CD4-positive, alpha-beta memory T cell (primary cell): Measurements from ENCODE around the gene FAM118A. TPM values are rescaled to one million over a fixed set of nuclear protein-coding genes. Genes with fewer than 3 reads are reported as not detected.

Source experiments
- CTCF ChIA-PET: fragments of 350-600 bp; sonication (Branson Sonifier 250); formaldehyde crosslinking; loops from one replicate; lab custom pipeline; 2021; ENCODE audit warnings: inconsistent platforms; ENCODE audit not compliant: partially characterized antibody; lab: Charles Lee
- POLR2A ChIA-PET: fragments of 350-600 bp; sonication (Branson Sonifier 250); formaldehyde crosslinking; loops from one replicate; lab custom pipeline; 2021; ENCODE audit not compliant: partially characterized antibody; lab: Charles Lee
- DNase-seq, 5 donors: peaks; one replicate each; pipeline versions ENCODE4 v3.0.0 to v3.0.0-alpha.2; 2020 to 2022; ENCODE audit warnings: mixed read lengths in 1 of 5
- H3K27ac ChIP-seq: one replicate; pipeline ENCODE4 v1.7.0; 2013; ENCODE audit warnings: low read depth, low read length
- H3K27me3 ChIP-seq: 2 replicates; pipeline ENCODE4 v1.7.0; 2013; ENCODE audit warnings: mild to moderate bottlenecking, low read length, moderate library complexity; ENCODE audit not compliant: insufficient read depth
- H3K36me3 ChIP-seq: 2 replicates; pipeline ENCODE4 v1.7.0; 2013; ENCODE audit warnings: mild to moderate bottlenecking, low read length, moderate library complexity; ENCODE audit not compliant: insufficient read depth
- H3K4me1 ChIP-seq: 2 replicates; pipeline ENCODE4 v1.7.0; 2013; ENCODE audit warnings: mild to moderate bottlenecking, low read length, moderate library complexity; ENCODE audit not compliant: insufficient read depth
- H3K4me3 ChIP-seq, 2 donors: one replicate each; pipeline ENCODE4 v1.7.0; 2013; ENCODE audit warnings: low read length in 2 of 2, mild to moderate bottlenecking in 1 of 2
- H3K9me3 ChIP-seq, 2 donors: one replicate each; pipeline ENCODE4 v1.7.0; 2013; ENCODE audit warnings: low read length in 2 of 2, control low read depth in 1 of 2; ENCODE audit not compliant: control insufficient read depth in 1 of 2
- H3K27ac Mint-ChIP-seq, 7 donors: one replicate each; pipeline ENCODE4 v1.8.0; 2020 to 2021; ENCODE audit warnings: mixed read lengths in 7 of 7, mild to moderate bottlenecking in 6 of 7, inconsistent platforms in 3 of 7, moderate library complexity in 3 of 7
- H3K27me3 Mint-ChIP-seq, 2 donors: one replicate each; pipeline ENCODE4 v1.8.0; 2020 to 2021; ENCODE audit warnings: mixed read lengths in 2 of 2
- H3K36me3 Mint-ChIP-seq, 2 donors: one replicate each; pipeline ENCODE4 v1.8.0; 2020 to 2021; ENCODE audit warnings: mixed read lengths in 2 of 2, inconsistent platforms in 1 of 2, mild to moderate bottlenecking in 1 of 2
- H3K4me1 Mint-ChIP-seq, 4 donors: one replicate each; pipeline ENCODE4 v1.8.0; 2020 to 2021; ENCODE audit warnings: mixed read lengths in 4 of 4, mild to moderate bottlenecking in 1 of 4
- H3K4me3 Mint-ChIP-seq, 8 donors: one replicate each; pipeline ENCODE4 v1.8.0; 2020 to 2021; ENCODE audit warnings: mixed read lengths in 8 of 8, mild to moderate bottlenecking in 7 of 8, moderate library complexity in 6 of 8, inconsistent platforms in 3 of 8
- H3K9me3 Mint-ChIP-seq, 8 donors: one replicate each; pipeline ENCODE4 v1.8.0; 2020 to 2021; ENCODE audit warnings: mixed read lengths in 8 of 8, mild to moderate bottlenecking in 5 of 8, inconsistent platforms in 3 of 8, moderate library complexity in 1 of 8
- intact Hi-C: fragments of 100-400 bp; cut with micrococcal nuclease; formaldehyde crosslinking; loops from one replicate; pipeline ENCODE4 v1.15.1; 2023
- polyA plus RNA-seq, 2 donors: library from polyadenylated mRNA; unstranded; fragments of 300-500 nt; fragmentation: Illumina TruSeq; gene quantifications; one replicate each; pipeline ENCODE4 v1.2.3, GENCODE V29; 2021
- total RNA-seq, 2 experiments: library from RNA; stranded (reverse); gene quantifications; one replicate each; pipeline ENCODE4 v1.2.3, GENCODE V29; 2021

Gene FAM118A
- total and polyA plus RNA-seq, 4 experiments from 2014 or later = 34.5 to 122 (median 85.1) TPM

DNA sequence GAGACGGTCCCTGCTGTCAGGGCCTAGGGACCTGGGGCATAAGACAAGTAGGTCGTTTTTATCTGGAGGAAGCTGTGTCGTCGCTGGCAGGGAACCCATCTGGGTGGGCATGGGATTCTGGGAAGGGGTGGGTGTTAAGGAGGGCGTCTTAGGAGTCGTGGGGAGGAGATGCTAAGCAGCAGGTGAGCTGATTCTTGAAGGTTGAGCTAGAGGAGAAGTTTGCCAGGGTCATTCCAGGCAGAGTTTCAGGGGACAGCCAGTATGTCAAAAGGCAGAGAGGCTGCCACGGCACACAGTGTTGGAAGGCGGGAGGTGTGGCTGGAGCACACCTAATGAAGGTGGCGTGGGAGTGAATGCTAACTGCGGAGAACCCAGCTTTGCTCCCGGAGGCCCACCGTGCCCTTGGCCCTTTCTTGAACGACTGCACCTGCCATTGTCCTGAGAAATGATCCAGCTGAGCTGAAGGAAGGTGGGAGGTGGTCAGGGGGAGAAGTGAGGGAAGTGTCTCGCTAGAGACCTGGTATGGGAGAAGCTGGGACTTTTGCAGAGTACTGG is 1.3 kb downstream of the FAM118A start:
- no peaks in the 10 kb centered on the region for H3K9me3 ChIP-seq
- peaks cover 0 to 20% of the 10 kb centered on the region in 2 donors for H3K36me3 Mint-ChIP-seq
- peaks cover 55% of the 10 kb centered on the region for H3K4me1 ChIP-seq
- no peaks in the 10 kb centered on the region for H3K9me3 Mint-ChIP-seq
- H3K4me3 Mint-ChIP-seq = peak overlapping the region; percentile 86 to 94 (median 90)
- no peaks in the 10 kb centered on the region for H3K27me3 Mint-ChIP-seq
- intact Hi-C loops = no loop called here
- H3K27me3 ChIP-seq = no peaks in the 10 kb centered on the region
- H3K27ac ChIP-seq = peak overlapping the region; percentile 82
- CTCF ChIA-PET = interaction anchor here (1.3 kb wide), 1 partner anchor 127 kb away, joined by 3 read pairs; no protein-coding TSS in a partner anchor
- DNase-seq = no peak
- H3K4me3 ChIP-seq = peak overlapping the region; percentile 47 to 80
- H3K36me3 ChIP-seq = no peaks in the 10 kb centered on the region
- H3K4me1 Mint-ChIP-seq = peaks cover 47 to 68% (median 56%) of the 10 kb centered on the region in 4 donors
- peak overlapping the region; percentile 91 to 97 (median 95) for H3K27ac Mint-ChIP-seq
- POLR2A ChIA-PET = interaction anchor here (0.8 to 4.3 kb wide), 6 partner anchors 8 to 147 kb away, joined by 3 to 41 read pairs (median 6); partner anchors contain the start of genes NUP50, RIBC2 and SMC1B

DNA sequence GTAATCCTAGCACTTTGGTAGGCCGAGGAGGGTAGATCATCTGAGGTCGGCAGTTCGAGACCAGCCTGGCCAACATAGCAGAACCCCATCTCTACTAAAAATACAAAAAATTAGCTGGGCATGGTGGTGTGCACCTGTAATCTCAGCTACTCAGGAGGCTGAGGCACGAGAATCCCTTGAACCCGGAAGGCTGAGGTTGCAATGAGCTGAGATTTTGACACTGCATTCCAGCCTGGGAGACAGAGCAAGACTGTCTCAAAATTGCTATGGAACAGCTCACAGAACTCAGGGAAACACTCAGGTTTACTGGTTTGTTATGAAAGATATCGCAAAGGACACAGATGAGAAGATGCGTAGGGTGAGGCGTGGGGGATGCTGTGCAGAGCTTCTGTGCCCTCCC is 2.7 kb downstream of the FAM118A start:
- Histone ChIP-seq H3K4me1 (peaks cover 69% of the 10 kb centered on the region), H3K9me3 (no peaks in the 10 kb centered on the region), H3K27me3 (no peaks in the 10 kb centered on the region), H3K36me3 (no peaks in the 10 kb centered on the region), H3K4me3 (no peak overlapping the region), H3K27ac (no peak overlapping the region)
- H3K9me3 Mint-ChIP-seq = no peaks in the 10 kb centered on the region
- H3K36me3 Mint-ChIP-seq = peaks cover 0 to 20% of the 10 kb centered on the region in 2 donors
- ChIA-PET CTCF (no interaction called here), POLR2A (interaction anchor here (1.5 kb wide), 1 partner anchor 16 kb away, joined by 6 read pairs; no protein-coding TSS in a partner anchor)
- peak overlapping the region; percentile 10 to 97 (median 89) for H3K27ac Mint-ChIP-seq
- intact Hi-C loops = no loop called here
- no peak for DNase-seq
- peak overlapping the region in 4 of 8 donors; percentile 5 to 19 (median 6) for H3K4me3 Mint-ChIP-seq
- H3K27me3 Mint-ChIP-seq = no peaks in the 10 kb centered on the region
- H3K4me1 Mint-ChIP-seq = peaks cover 50 to 80% (median 67%) of the 10 kb centered on the region in 4 donors

DNA sequence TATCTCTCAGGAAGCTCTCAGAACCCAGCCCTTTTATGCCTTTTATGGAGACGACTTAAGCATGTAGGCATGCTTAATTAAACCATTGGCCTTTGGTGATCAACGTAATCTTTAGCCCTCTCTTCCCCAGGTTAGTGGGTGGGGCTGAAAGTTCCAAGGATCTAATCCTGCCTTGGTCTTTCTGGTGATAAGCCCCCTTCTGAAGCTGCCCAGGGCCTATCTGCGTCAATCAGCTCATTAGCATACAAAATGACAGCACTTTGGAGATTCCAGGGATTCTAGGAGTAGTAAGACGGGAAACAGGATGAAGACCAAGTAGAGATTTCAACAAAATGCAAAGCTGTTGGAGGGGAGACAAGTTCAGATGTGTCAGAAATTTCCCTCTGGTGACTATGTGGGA is 3.1 kb downstream of the FAM118A start:
- H3K27me3 Mint-ChIP-seq = no peaks in the 10 kb centered on the region
- POLR2A ChIA-PET = interaction anchor here (1.5 to 2.0 kb wide), 2 partner anchors 10 to 16 kb away, joined by 6 read pairs; no protein-coding TSS in a partner anchor
- DNase-seq = no peak
- peak overlapping the region in 4 of 8 donors; percentile 5 to 19 (median 6) for H3K4me3 Mint-ChIP-seq
- Histone ChIP-seq H3K27ac (no peak overlapping the region), H3K4me3 (no peak overlapping the region), H3K36me3 (no peaks in the 10 kb centered on the region), H3K9me3 (no peaks in the 10 kb centered on the region), H3K4me1 (peaks cover 73% of the 10 kb centered on the region), H3K27me3 (no peaks in the 10 kb centered on the region)
- no peaks in the 10 kb centered on the region for H3K9me3 Mint-ChIP-seq
- H3K27ac Mint-ChIP-seq = peak overlapping the region; percentile 10 to 97 (median 88)
- CTCF ChIA-PET = no interaction called here
- H3K36me3 Mint-ChIP-seq = peaks cover 0 to 20% of the 10 kb centered on the region in 2 donors
- intact Hi-C loops = no loop called here
- H3K4me1 Mint-ChIP-seq = peaks cover 52 to 84% (median 72%) of the 10 kb centered on the region in 4 donors

DNA sequence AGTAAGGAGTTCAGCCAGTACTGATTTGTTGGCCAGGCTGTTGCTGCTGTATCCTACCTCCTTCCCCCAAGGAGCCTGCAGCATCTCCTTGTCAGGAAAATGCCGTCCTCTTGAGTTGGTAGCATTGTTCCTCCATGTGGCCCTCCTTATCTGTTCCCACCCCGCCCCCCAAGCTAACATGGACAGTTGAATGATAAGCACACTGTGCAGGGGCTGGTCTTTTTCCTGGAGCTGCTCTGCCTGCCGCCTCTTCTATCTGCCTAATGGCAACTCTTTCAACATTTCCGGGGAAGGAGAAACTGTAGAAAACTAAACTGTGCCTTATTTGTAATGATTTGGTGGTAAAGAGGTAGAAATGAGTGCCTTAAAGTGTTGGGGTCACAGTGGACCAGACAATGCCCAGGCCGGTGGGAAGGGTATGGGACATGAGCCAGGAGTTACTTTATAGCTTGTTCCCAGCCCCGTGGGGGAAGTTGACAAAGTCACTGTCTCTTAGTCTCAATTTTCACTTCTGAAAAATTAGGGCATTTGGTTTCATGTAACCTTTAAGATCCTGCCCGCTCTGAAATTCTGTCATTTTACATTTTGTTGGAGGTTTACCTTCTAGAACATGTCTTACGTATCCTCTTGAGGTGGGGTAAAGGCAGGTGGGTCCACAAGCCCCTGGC is 4.5 kb downstream of the FAM118A start:
- H3K4me1 ChIP-seq = peaks cover 76% of the 10 kb centered on the region

DNA sequence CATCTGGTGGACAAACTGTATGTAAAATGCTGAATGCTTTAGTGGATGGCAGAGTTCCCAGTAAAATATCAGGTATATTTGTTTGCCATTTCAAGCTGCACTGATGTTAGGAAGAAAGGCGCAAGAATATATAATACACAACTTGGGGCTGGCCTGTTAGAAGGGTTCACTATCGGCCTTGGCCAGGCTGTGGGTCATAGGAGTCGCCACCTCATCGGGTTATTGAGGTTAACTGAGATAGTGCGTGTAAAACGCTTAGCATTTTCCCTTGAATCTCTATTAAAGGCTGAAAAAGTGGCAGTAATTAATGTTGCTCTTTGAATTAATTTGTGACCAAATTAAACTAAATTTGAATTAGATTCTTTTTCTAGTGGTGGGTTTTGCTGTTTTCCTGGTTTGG is 5.1 kb downstream of the FAM118A start:
- peaks cover 81% of the 10 kb centered on the region for H3K4me1 ChIP-seq
- Mint-ChIP-seq H3K36me3 (peaks cover 0 to 22% of the 10 kb centered on the region in 2 donors), H3K4me3 (no peak overlapping the region), H3K27ac (peak overlapping the region; percentile 53 to 100 (median 99)), H3K27me3 (no peaks in the 10 kb centered on the region), H3K4me1 (peaks cover 53 to 91% (median 78%) of the 10 kb centered on the region in 4 donors), H3K9me3 (no peaks in the 10 kb centered on the region)
- no peak overlapping the region for H3K27ac ChIP-seq
- DNase-seq = no peak
- no peaks in the 10 kb centered on the region for H3K27me3 ChIP-seq
- ChIA-PET CTCF (no interaction called here), POLR2A (interaction anchor here (2.0 kb wide), 1 partner anchor 8 kb away, joined by 6 read pairs; no protein-coding TSS in a partner anchor)
- intact Hi-C loops = loop anchor here (5.0 kb wide), 3 partner anchors 32 to 723 kb away; partner anchors contain the start of genes NUP50 and UPK3A
- H3K4me3 ChIP-seq = no peak overlapping the region
- no peaks in the 10 kb centered on the region for H3K9me3 ChIP-seq
- H3K36me3 ChIP-seq = no peaks in the 10 kb centered on the region

More for the DNA sequence above, 4.5 kb downstream of the FAM118A start:
- no peak overlapping the region for H3K4me3 ChIP-seq
- Mint-ChIP-seq H3K4me3 (peak overlapping the region in 2 of 8 donors; percentile 8 to 29), H3K36me3 (peaks cover 0 to 22% of the 10 kb centered on the region in 2 donors), H3K27me3 (no peaks in the 10 kb centered on the region), H3K9me3 (no peaks in the 10 kb centered on the region), H3K27ac (peak overlapping the region; percentile 62 to 100 (median 96)), H3K4me1 (peaks cover 51 to 90% (median 77%) of the 10 kb centered on the region in 4 donors)
- H3K27ac ChIP-seq = no peak overlapping the region
- no peaks in the 10 kb centered on the region for H3K27me3 ChIP-seq
- DNase-seq = no peak
- H3K36me3 ChIP-seq = no peaks in the 10 kb centered on the region
- H3K9me3 ChIP-seq = no peaks in the 10 kb centered on the region
- intact Hi-C loops = no loop called here
- ChIA-PET CTCF (no interaction called here), POLR2A (interaction anchor here (2.0 kb wide), 1 partner anchor 9 kb away, joined by 6 read pairs; no protein-coding TSS in a partner anchor)

DNA sequence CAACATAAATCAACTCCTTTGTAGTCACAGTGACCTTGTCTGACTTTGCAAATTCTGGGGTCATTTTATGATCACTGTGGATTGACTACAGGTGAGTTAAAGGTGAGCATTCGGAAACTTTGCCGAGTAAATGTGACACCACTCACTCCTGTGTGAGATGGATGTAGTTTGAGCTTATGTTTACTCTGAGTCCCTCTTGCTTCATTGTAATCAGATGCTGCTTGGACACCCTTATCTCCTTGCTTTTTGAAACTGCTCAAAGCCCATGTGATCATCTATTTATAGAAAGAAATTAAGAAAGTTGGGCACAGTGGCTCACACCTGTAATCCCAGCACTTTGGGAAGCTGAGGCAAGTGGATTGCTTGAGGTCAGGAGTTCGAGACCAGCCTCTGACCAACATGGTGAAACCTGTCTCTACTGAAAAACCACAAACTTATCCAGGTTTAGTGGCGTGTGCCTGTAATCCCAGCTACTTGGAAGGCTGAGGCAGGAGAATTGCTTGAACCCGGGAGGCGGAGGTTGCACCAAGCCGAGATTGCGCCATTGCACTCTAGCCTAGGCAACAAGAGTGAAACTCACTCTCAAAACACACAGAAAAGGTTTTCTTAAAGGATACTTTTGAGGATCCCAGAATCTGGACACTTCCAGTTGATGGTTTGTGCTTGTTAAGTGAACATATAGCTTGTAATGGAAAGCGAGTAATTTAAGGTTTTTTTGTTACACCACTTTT is 7.2 kb downstream of the FAM118A start:
- H3K9me3 ChIP-seq = no peaks in the 10 kb centered on the region
- Mint-ChIP-seq H3K36me3 (peaks cover 0 to 13% of the 10 kb centered on the region in 2 donors), H3K27me3 (no peaks in the 10 kb centered on the region), H3K27ac (peak overlapping the region; percentile 96 to 100 (median 99)), H3K4me1 (peaks cover 43 to 94% (median 80%) of the 10 kb centered on the region in 4 donors), H3K9me3 (peaks cover 0 to 2% (median 0%) of the 10 kb centered on the region in 8 donors), H3K4me3 (peak overlapping the region in 2 of 8 donors; percentile 12 to 43)
- H3K4me1 ChIP-seq = peaks cover 81% of the 10 kb centered on the region
- no peak for DNase-seq
- peak overlapping the region in 1 of 2 donors; percentile 49 for H3K4me3 ChIP-seq
- H3K27ac ChIP-seq = peak overlapping the region; percentile 94
- ChIA-PET CTCF (no interaction called here), POLR2A (interaction anchor here (1.4 to 4.2 kb wide), 3 partner anchors 7 to 24 kb away, joined by 8 to 41 read pairs (median 27); partner anchors contain the start of gene FAM118A)
- peaks cover 3% of the 10 kb centered on the region for H3K36me3 ChIP-seq
- intact Hi-C loops = loop anchor here (5.0 kb wide), 3 partner anchors 35 to 720 kb away; partner anchors contain the start of genes NUP50 and UPK3A
- H3K27me3 ChIP-seq = no peaks in the 10 kb centered on the region
